ENCODE measurements around the gene COL23A1. TPM values are rescaled to one million over a fixed set of nuclear protein-coding genes. Genes with fewer than 3 reads are reported as not detected.

The COL23A1 gene
- total RNA-seq, 2 donors from 2014 or later, result 1.5 to 2.5 TPM

GRCh38 chr5:178380086-178380485, 210.1 kb downstream of the COL23A1 start:
- Histone ChIP-seq H3K36me3 (no peaks in the 10 kb centered on the region), H3K27me3 (replicated peaks; ENCODE audit: insufficient read depth) (no peaks in the 10 kb centered on the region), H3K4me3 (no peak overlapping the region), H3K27ac (no peak overlapping the region), H3K9me3 (no peaks in the 10 kb centered on the region), H3K4me1 (ENCODE audit: control insufficient read depth in 1 of 2, low read depth in 2 of 2) (no peaks in the 10 kb centered on the region)
- no peak for DNase-seq (ENCODE audit: low spot score)
- TF ChIP-seq, protein P1, sequence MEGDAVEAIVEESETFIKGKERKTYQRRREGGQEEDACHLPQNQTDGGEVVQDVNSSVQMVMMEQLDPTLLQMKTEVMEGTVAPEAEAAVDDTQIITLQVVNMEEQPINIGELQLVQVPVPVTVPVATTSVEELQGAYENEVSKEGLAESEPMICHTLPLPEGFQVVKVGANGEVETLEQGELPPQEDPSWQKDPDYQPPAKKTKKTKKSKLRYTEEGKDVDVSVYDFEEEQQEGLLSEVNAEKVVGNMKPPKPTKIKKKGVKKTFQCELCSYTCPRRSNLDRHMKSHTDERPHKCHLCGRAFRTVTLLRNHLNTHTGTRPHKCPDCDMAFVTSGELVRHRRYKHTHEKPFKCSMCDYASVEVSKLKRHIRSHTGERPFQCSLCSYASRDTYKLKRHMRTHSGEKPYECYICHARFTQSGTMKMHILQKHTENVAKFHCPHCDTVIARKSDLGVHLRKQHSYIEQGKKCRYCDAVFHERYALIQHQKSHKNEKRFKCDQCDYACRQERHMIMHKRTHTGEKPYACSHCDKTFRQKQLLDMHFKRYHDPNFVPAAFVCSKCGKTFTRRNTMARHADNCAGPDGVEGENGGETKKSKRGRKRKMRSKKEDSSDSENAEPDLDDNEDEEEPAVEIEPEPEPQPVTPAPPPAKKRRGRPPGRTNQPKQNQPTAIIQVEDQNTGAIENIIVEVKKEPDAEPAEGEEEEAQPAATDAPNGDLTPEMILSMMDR (IDR thresholded peaks at IDR 0.05), result no peak
- no peak for ATAC-seq (ENCODE audit: insufficient number of reproducible peaks, low FRiP score, low read depth)

- H3K36me3 ChIP-seq, result no peaks in the 10 kb centered on the region
- ATAC-seq (ENCODE audit: insufficient number of reproducible peaks, low FRiP score, low read depth) (no peak), DNase-seq (ENCODE audit: low spot score) (no peak)
- no peaks in the 10 kb centered on the region for H3K9me3 ChIP-seq
- no peaks in the 10 kb centered on the region for H3K4me1 ChIP-seq (ENCODE audit: control insufficient read depth in 1 of 2, low read depth in 2 of 2)
- no peaks in the 10 kb centered on the region for H3K27me3 ChIP-seq (replicated peaks; ENCODE audit: insufficient read depth)
- TF ChIP-seq, protein P1 (IDR thresholded peaks at IDR 0.05), result no peak
- H3K27ac ChIP-seq, result no peak overlapping the region
- H3K4me3 ChIP-seq, result no peak overlapping the region
These were observed 211.4 kb downstream of the COL23A1 start for GRCh38 chr5:178378527-178379484.

- ATAC-seq (ENCODE audit: insufficient number of reproducible peaks, low FRiP score, low read depth) (no peak), DNase-seq (ENCODE audit: low spot score) (no peak)
- Histone ChIP-seq H3K4me1 (ENCODE audit: control insufficient read depth in 1 of 2, low read depth in 2 of 2) (peaks cover 0 to 1% of the 10 kb centered on the region in 2 donors), H3K27me3 (replicated peaks; ENCODE audit: insufficient read depth) (no peaks in the 10 kb centered on the region), H3K27ac (no peak overlapping the region), H3K4me3 (no peak overlapping the region), H3K9me3 (no peaks in the 10 kb centered on the region), H3K36me3 (no peaks in the 10 kb centered on the region)
- TF ChIP-seq, protein P1 (IDR thresholded peaks at IDR 0.05), result no peak
These were observed 212.5 kb downstream of the COL23A1 start for GRCh38 chr5:178377583-178378270.

DNA sequence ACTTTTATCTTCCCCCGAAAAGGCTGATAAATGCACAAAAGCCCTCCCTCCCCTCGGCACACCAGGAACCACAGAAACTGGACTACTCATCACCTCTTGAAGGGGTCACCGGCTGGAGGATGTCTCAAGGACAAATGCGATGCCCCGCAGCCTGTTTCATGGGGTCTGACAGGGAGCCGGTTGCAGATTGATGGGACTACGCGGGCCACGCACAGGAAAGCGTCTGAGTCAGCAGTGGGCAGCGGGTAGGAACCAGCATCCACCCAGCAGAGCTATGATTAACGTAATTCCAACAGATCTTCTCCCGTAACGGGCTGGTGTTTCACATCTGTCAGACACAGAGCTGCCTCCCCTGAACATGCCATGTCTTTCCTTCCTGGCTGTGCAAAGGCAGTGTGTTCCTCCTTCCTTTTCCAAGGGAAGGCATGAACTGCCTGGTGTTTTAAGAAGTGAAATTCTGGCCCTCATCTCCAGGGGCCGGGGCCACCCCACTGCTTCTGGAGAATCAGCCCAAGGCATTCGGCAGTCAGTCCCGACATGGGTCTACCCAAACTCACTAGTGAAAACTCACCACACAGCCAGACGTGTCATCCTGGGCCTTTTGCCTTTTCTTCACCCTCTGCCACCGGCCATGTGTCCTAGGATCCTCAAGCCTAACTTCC, 213.1 kb downstream of the COL23A1 start:
- no peak overlapping the region for H3K27ac ChIP-seq
- TF ChIP-seq, protein P1 (IDR thresholded peaks at IDR 0.05), result no peak
- H3K27me3 ChIP-seq (replicated peaks; ENCODE audit: insufficient read depth), result no peaks in the 10 kb centered on the region
- H3K36me3 ChIP-seq, result no peaks in the 10 kb centered on the region
- no peak overlapping the region for H3K4me3 ChIP-seq
- peaks cover 5 to 8% of the 10 kb centered on the region in 2 donors for H3K4me1 ChIP-seq (ENCODE audit: control insufficient read depth in 1 of 2, low read depth in 2 of 2)
- no peaks in the 10 kb centered on the region for H3K9me3 ChIP-seq
- DNase-seq (ENCODE audit: low spot score) (no peak), ATAC-seq (ENCODE audit: insufficient number of reproducible peaks, low FRiP score, low read depth) (no peak)

DNA sequence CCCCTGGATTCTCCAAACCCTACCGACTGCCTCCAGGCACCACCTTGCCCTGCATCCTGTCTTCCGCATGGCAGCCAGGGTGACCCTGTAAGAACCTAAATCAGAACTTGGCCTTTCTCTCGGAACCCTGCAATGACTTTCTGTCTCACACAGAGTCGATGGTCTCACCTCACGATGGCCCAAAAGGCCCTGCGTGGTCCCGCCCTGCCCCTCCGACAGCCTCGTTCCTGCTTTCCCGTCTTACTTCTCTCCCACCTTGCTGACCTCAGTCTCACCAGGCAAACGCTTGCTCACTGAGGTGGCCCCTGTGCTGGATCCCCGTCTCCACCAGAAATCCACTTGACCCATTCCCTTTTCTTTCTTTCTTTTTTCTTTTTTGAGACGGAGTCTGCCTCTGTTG, 214.8 kb downstream of the COL23A1 start:
- Histone ChIP-seq H3K4me1 (ENCODE audit: control insufficient read depth in 1 of 2, low read depth in 2 of 2) (peaks cover 13 to 19% of the 10 kb centered on the region in 2 donors), H3K9me3 (no peaks in the 10 kb centered on the region), H3K36me3 (no peaks in the 10 kb centered on the region), H3K27ac (no peak overlapping the region), H3K27me3 (replicated peaks; ENCODE audit: insufficient read depth) (no peaks in the 10 kb centered on the region), H3K4me3 (no peak overlapping the region)
- DNase-seq (ENCODE audit: low spot score) (no peak), ATAC-seq (ENCODE audit: insufficient number of reproducible peaks, low FRiP score, low read depth) (no peak)
- TF ChIP-seq, protein P1 (IDR thresholded peaks at IDR 0.05), result no peak

All from thoracic aorta (tissue), 2 donors.